ENCODE measurements around the gene PRMT5. TPM values are rescaled to one million over a fixed set of nuclear protein-coding genes. Genes with fewer than 3 reads are reported as not detected.

PRMT5 gene
- total and polyA plus RNA-seq, 2 donors from 2014 or later, result 58.7 to 64.2 TPM

DNA sequence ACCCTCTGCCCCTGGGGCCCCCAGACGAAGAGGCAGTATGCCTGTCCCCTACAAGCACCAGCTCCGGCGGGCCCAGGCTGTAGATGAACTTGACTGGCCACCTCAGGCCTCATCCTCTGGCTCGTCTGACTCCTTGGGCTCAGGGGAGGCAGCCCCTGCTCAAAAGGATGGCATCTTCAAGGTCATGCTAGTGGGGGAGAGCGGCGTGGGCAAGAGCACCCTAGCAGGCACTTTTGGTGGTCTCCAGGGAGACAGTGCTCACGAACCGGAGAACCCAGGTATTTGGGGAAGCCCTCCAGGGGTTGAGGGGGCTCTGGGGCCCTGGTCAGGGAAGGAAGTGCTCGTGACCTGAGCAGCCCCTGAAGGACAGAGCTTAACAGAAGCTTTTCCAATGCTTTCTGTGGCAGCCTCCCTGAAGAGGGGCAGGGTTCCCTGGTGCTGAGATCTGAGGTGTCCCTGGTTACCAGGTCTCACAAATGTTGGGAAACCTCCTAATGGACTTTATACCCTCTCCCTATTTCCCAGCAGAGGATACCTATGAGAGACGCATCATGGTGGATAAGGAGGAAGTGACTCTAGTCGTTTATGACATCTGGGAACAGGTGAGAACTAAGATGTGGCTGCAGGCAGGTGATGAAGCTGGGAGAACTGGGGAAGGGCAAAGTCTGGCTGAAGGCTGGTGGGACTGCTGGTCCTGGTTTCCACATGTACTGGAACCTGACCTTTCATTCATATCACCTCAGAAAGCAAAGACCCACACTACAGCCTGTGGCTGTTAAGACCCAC, 44.2 kb downstream of the PRMT5 start:
- TF ChIP-seq CTCF (IDR thresholded peaks at IDR 0.05; ENCODE audit: borderline replicate concordance, extremely low read depth, insufficient read depth), result no peak
- Histone ChIP-seq H3K36me3 (ENCODE audit: control insufficient read depth in 2 of 3, insufficient read depth in 3 of 3, low read length in 3 of 3) (no peaks in the 10 kb centered on the region), H3K4me1 (ENCODE audit: control insufficient read depth in 2 of 3, insufficient read depth in 2 of 3, low read depth in 1 of 3, low read length in 3 of 3) (peaks cover 0 to 13% (median 4%) of the 10 kb centered on the region in 3 donors), H3K27me3 (ENCODE audit: control insufficient read depth, insufficient read depth, low read length) (no peaks in the 10 kb centered on the region), H3K4me3 (ENCODE audit: low read length in 3 of 3) (no peak overlapping the region), H3K9me3 (ENCODE audit: control insufficient read depth in 2 of 3, insufficient read depth in 1 of 3, low read length in 3 of 3) (no peaks in the 10 kb centered on the region), H3K9ac (ENCODE audit: low read length in 3 of 3) (no peak overlapping the region), H3K27ac (ENCODE audit: low read depth in 2 of 2, low read length in 2 of 2) (no peak overlapping the region)
- intact Hi-C loops (cut with DNase I), result no loop called here
- FAIRE-seq (no peak), DNase-seq (no peak)

GRCh38 chr14:22884076-22884737, 45.0 kb downstream of the PRMT5 start:
- H3K27ac ChIP-seq (ENCODE audit: low read depth in 2 of 2, low read length in 2 of 2), result no peak overlapping the region
- no peak overlapping the region for H3K9ac ChIP-seq (ENCODE audit: low read length in 3 of 3)
- FAIRE-seq (no peak), DNase-seq (no peak)
- intact Hi-C loops (cut with DNase I), result no loop called here
- H3K9me3 ChIP-seq (ENCODE audit: control insufficient read depth in 2 of 3, insufficient read depth in 1 of 3, low read length in 3 of 3), result no peaks in the 10 kb centered on the region
- no peaks in the 10 kb centered on the region for H3K27me3 ChIP-seq (ENCODE audit: control insufficient read depth, insufficient read depth, low read length)
- no peak overlapping the region for H3K4me3 ChIP-seq (ENCODE audit: low read length in 3 of 3)
- H3K36me3 ChIP-seq (ENCODE audit: control insufficient read depth in 2 of 3, insufficient read depth in 3 of 3, low read length in 3 of 3), result peaks cover 0 to 3% (median 3%) of the 10 kb centered on the region in 3 donors
- H3K4me1 ChIP-seq (ENCODE audit: control insufficient read depth in 2 of 3, insufficient read depth in 2 of 3, low read depth in 1 of 3, low read length in 3 of 3), result peaks cover 0 to 13% (median 4%) of the 10 kb centered on the region in 3 donors
- no peak for TF ChIP-seq CTCF (IDR thresholded peaks at IDR 0.05; ENCODE audit: borderline replicate concordance, extremely low read depth, insufficient read depth)

DNA sequence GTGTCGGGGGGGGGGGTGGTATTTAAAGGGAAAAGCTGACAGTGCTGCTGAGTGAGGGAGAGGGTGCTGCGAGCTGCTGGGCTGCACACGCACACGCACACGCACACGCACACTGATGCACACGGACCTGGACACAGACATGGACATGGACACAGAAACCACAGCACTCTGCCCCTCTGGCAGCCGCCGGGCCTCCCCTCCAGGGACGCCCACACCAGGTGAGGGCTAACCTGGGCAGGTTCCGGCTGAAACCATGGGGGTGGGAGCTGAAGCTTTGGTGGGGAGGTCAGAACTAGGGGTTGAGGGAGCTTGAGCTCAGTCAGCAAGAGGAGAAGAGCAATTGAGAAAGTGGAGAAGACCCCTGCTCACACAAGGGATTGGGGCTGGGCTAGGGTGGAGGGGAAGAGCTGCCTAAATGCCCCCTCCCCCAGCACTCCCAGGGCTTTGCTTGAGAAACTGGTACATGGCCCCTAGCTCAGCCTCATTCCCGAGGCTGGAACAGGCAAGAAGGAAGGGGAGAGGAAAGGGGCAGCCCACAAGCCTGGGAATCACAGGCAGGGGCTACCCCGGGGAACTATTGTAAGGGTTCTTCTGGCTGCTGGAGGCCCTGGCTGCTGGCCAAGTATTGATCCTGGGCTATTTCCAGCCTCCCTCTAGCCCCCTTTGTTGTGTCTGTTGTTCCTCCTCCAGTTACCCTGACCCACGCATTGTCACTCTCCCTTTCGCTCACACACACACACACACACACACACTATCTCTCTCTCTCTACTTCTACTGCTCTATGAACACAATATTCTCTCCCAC, 45.8 kb downstream of the PRMT5 start, which contains the start of gene REM2:
TSS of gene REM2 (plus strand) at position 50 of the 804 bp plus-strand sequence. CDS start at position 116, 66 bp downstream.
- H3K4me3 ChIP-seq (ENCODE audit: low read length in 3 of 3), result no peak within 1 kb of the TSS

More for the DNA sequence above, 45.8 kb downstream of the PRMT5 start, which contains the start of gene REM2:
- no peak for TF ChIP-seq CTCF (IDR thresholded peaks at IDR 0.05; ENCODE audit: borderline replicate concordance, extremely low read depth, insufficient read depth)
- peak within 1 kb of the TSS in 1 of 3 donors; percentile 7 for H3K9ac ChIP-seq (ENCODE audit: low read length in 3 of 3)
- intact Hi-C loops (cut with DNase I), result no loop called here
- FAIRE-seq (no peak), DNase-seq (peak in 4 of 5 donors; percentile 37 to 74 (median 58))
- no peaks in the 10 kb centered on the region for H3K27me3 ChIP-seq (ENCODE audit: control insufficient read depth, insufficient read depth, low read length)
- H3K9me3 ChIP-seq (ENCODE audit: control insufficient read depth in 2 of 3, insufficient read depth in 1 of 3, low read length in 3 of 3), result no peaks in the 10 kb centered on the region
- H3K36me3 ChIP-seq (ENCODE audit: control insufficient read depth in 2 of 3, insufficient read depth in 3 of 3, low read length in 3 of 3), result peaks cover 0 to 6% (median 6%) of the 10 kb centered on the region in 3 donors
- H3K4me1 ChIP-seq (ENCODE audit: control insufficient read depth in 2 of 3, insufficient read depth in 2 of 3, low read depth in 1 of 3, low read length in 3 of 3), result peaks cover 0 to 13% (median 4%) of the 10 kb centered on the region in 3 donors
- no peak within 1 kb of the TSS for H3K27ac ChIP-seq (ENCODE audit: low read depth in 2 of 2, low read length in 2 of 2)

Data from kidney (tissue), 14 donors.